ENCODE data around the gene GDPD2.

Gene GDPD2

GRCh38 chrX:70437921-70438665 lies 15.0 kb downstream of the GDPD2 start:
- DNase-seq: no peak

GRCh38 chrX:70439016-70439415 lies 15.9 kb downstream of the GDPD2 start:
- DNase-seq: no peak

GRCh38 chrX:70442224-70442623 lies 19.1 kb downstream of the GDPD2 start:
- no peak for DNase-seq

- DNase-seq: no peak
Measured at GRCh38 chrX:70444326-70444945, 21.3 kb downstream of the GDPD2 start, which contains the start of gene DLG3. TSS of gene DLG3 (plus strand) at chrX:70444835. CDS start at chrX:70445202, 367 bp downstream.

GRCh38 chrX:70444946-70445656 lies 22.0 kb downstream of the GDPD2 start:
- no peak for DNase-seq

GRCh38 chrX:70445951-70446350 lies 22.8 kb downstream of the GDPD2 start:
- DNase-seq: no peak

GRCh38 chrX:70446380-70447350 lies 23.6 kb downstream of the GDPD2 start:
- DNase-seq: no peak

GRCh38 chrX:70449457-70449966 lies 26.4 kb downstream of the GDPD2 start:
- DNase-seq: no peak

- peak; percentile 31 for DNase-seq
Measured at GRCh38 chrX:70452143-70452733, 29.1 kb downstream of the GDPD2 start.

GRCh38 chrX:70453024-70453618 lies 30.0 kb downstream of the GDPD2 start:
- DNase-seq: no peak

GRCh38 chrX:70454441-70455365 lies 31.6 kb downstream of the GDPD2 start:
- peak; percentile 67 for DNase-seq

GRCh38 chrX:70455366-70456202 lies 32.5 kb downstream of the GDPD2 start:
- DNase-seq: no peak

GRCh38 chrX:70456256-70456655 lies 33.1 kb downstream of the GDPD2 start:
- no peak for DNase-seq

GRCh38 chrX:70461026-70461425 lies 37.9 kb downstream of the GDPD2 start:
- no peak for DNase-seq

- no peak for DNase-seq
Measured at GRCh38 chrX:70464051-70464450, 40.9 kb downstream of the GDPD2 start.

- DNase-seq: no peak
Measured at GRCh38 chrX:70466968-70467367, 43.9 kb downstream of the GDPD2 start.

GRCh38 chrX:70468709-70469108 lies 45.6 kb downstream of the GDPD2 start:
- no peak for DNase-seq

GRCh38 chrX:70470850-70471289 lies 47.8 kb downstream of the GDPD2 start:
- no peak for DNase-seq
